ENCODE data around the gene TOMT.

GRCh38 chr11:72139500-72139899, 33.8 kb downstream of the TOMT start:
- TF ChIP-seq ARNTL (CRISPR knock-in tag; IDR thresholded peaks at IDR 0.05; ENCODE audit: borderline replicate concordance, low read depth), result no peak
- no peak for TF ChIP-seq OSR1 (CRISPR knock-in tag; IDR thresholded peaks at IDR 0.05)
- no peak for TF ChIP-seq RARB (CRISPR knock-in tag; IDR thresholded peaks at IDR 0.05)
- no peak for TF ChIP-seq CSDC2 (CRISPR knock-in tag; IDR thresholded peaks at IDR 0.05)

Data from SK-N-SH treated with all-trans-retinoic acid at 6 μM for 48 hours (cell line).